Hepatocyte (in vitro differentiated cells): ENCODE data around the gene SEC63. TPM values are rescaled to one million over a fixed set of nuclear protein-coding genes. Genes with fewer than 3 reads are reported as not detected.

Source experiments
- DNase-seq: peaks from one replicate; pipeline ENCODE4 v3.0.0-alpha.2; 2016; ENCODE audit warnings: low spot score
- H2AFZ ChIP-seq: fragments of 200-600 bp; sonication (generic); 2 replicates; pipeline ENCODE4 v1.6.0; 2016; ENCODE audit warnings: antibody characterized with exemption, mild to moderate bottlenecking
- H3K27ac ChIP-seq: fragments of 200-600 bp; sonication (generic); 2 replicates; pipeline ENCODE4 v1.5.1; 2016; ENCODE audit warnings: mild to moderate bottlenecking
- H3K27me3 ChIP-seq: fragments of 200-600 bp; sonication (generic); 2 replicates; pipeline ENCODE4 v1.6.1; 2016
- H3K36me3 ChIP-seq: fragments of 200-600 bp; sonication (generic); replicated peaks from 2 replicates; pipeline ENCODE4 v1.5.1; 2016; ENCODE audit warnings: low read depth; ENCODE audit not compliant: insufficient read depth
- H3K4me1 ChIP-seq: fragments of 200-600 bp; sonication (generic); 2 replicates; pipeline ENCODE4 v1.5.1; 2016; ENCODE audit warnings: mild to moderate bottlenecking, moderate library complexity; ENCODE audit not compliant: insufficient read depth
- H3K4me2 ChIP-seq: fragments of 200-600 bp; sonication (generic); 2 replicates; pipeline ENCODE4 v1.6.0; 2016
- H3K4me3 ChIP-seq: fragments of 200-600 bp; sonication (generic); 2 replicates; pipeline ENCODE4 v1.5.1; 2016; ENCODE audit warnings: mild to moderate bottlenecking
- H3K79me2 ChIP-seq: fragments of 200-600 bp; sonication (generic); 2 replicates; pipeline ENCODE4 v1.6.0; 2017; ENCODE audit warnings: mild to moderate bottlenecking
- H3K9me2 ChIP-seq: fragments of 200-600 bp; sonication (generic); replicated peaks from 2 replicates; pipeline ENCODE4 v1.6.0; 2017; ENCODE audit warnings: mild to moderate bottlenecking; ENCODE audit not compliant: insufficient read depth
- H3K9me3 ChIP-seq: fragments of 200-600 bp; sonication (generic); 2 replicates; pipeline ENCODE4 v1.5.1; 2016; ENCODE audit warnings: low read depth, mild to moderate bottlenecking
- H4K20me1 ChIP-seq: fragments of 200-600 bp; sonication (generic); 2 replicates; pipeline ENCODE4 v1.6.0; 2016; ENCODE audit warnings: mild to moderate bottlenecking; ENCODE audit not compliant: insufficient read depth, poor library complexity, severe bottlenecking
- EZH2 ChIP-seq: fragments of 200-600 bp; sonication (generic); IDR thresholded peaks from 2 replicates; pipeline ENCODE4 v1.6.1; 2016; ENCODE audit warnings: antibody characterized with exemption, mild to moderate bottlenecking, borderline replicate concordance
- EZH2phosphoT487 ChIP-seq: fragments of 200-600 bp; sonication (generic); IDR thresholded peaks from one replicate; pipeline ENCODE4 v1.6.1; 2018; ENCODE audit warnings: antibody characterized with exemption, mild to moderate bottlenecking, low read depth, moderate library complexity; ENCODE audit not compliant: unreplicated experiment, severe bottlenecking
- WGBS: methylation state at CpG from one replicate; pipeline ENCODE4 v1.1.6; 2016; ENCODE audit warnings: low lambda C conversion rate; ENCODE audit errors: missing lambda C conversion rate; 5-methylcytosine and 5-hydroxymethylcytosine counted together
- polyA plus RNA-seq: library from polyadenylated mRNA; unstranded; fragments of >200 nt; fragmentation: Nextera tagmentation; extraction: Ambion mirVana; gene quantifications from 2 replicates; pipeline ENCODE4 v1.2.1, GENCODE V29; 2016
- total RNA-seq: library from RNA; depleted of rRNA; stranded (reverse); fragments of >200 nt; gene quantifications from 2 replicates; pipeline ENCODE4 v1.2.3, GENCODE V29; 2014
- TF ChIP-seq, protein P1 (sequence below): fragments of 200-600 bp; sonication (generic); IDR thresholded peaks from 2 replicates; pipeline ENCODE4 v1.5.1; 2016; ENCODE audit warnings: antibody characterized with exemption, mild to moderate bottlenecking; ENCODE audit not compliant: poor library complexity

Gene SEC63
- total and polyA plus RNA-seq, 2 experiments from 2014 or later = 36.6 to 131 TPM

DNA sequence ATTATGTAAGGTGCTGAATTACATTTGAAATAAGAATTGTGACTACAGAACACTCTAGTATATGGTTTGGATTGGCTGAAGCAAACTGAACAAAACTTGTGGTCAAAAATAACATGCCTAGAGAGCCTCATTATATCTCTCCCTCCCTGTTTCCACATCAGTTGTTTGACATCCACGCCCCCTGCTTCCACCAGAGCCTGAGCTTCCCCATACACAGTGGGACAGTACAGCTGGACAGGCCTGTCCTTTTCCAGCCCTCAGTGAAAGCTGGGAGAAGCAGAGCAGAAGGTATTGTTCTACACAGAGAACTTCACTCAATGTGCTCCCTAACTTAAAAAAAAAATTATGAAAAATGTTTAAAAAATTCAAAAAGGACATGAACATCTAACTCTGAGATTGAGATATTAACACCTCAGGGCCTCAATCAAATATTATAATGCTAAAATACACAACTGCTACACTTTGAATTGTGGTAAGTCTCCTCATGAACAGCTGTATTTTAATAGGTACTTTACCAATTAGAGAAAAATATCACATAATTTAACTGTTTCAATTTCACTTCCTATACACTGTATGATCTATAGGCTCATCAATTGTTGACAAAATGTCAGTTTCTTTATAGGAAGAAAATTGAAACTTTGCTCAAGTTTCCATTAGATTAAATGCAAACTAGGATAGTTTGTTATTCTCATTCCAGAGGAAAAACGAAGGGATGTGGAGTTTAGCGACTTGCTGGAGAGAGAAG, 89.0 kb downstream of the SEC63 start:
- H3K9me2 ChIP-seq = no peaks in the 10 kb centered on the region
- H4K20me1 ChIP-seq = no peaks in the 10 kb centered on the region

DNA sequence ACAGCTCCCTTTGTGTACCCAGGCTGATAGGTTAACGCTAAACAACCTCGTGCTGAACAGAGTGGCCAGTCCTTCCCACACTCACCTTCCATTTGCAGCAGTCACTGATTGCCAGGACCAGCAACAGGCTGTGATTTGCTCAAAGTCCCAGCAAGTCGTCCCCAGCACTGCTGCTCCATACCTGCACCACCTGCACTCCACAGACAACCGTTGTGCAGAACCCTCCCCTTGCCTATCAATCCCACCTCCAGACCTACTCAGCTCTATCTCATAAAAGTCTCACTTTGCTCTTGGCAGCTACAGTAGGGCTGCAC, 90.7 kb downstream of the SEC63 start:
- Histone ChIP-seq H3K9me2 (no peaks in the 10 kb centered on the region), H2AFZ (no peak overlapping the region), H3K36me3 (no peaks in the 10 kb centered on the region), H3K4me1 (no peaks in the 10 kb centered on the region), H3K4me2 (no peak overlapping the region), H3K4me3 (no peak overlapping the region), H4K20me1 (no peaks in the 10 kb centered on the region), H3K79me2 (no peaks in the 10 kb centered on the region), H3K27ac (no peak overlapping the region), H3K9me3 (no peaks in the 10 kb centered on the region), H3K27me3 (no peaks in the 10 kb centered on the region)
- 27% methylated on average over 4 of the region's 4 CpGs for WGBS
- DNase-seq = no peak
- TF ChIP-seq, protein P1, sequence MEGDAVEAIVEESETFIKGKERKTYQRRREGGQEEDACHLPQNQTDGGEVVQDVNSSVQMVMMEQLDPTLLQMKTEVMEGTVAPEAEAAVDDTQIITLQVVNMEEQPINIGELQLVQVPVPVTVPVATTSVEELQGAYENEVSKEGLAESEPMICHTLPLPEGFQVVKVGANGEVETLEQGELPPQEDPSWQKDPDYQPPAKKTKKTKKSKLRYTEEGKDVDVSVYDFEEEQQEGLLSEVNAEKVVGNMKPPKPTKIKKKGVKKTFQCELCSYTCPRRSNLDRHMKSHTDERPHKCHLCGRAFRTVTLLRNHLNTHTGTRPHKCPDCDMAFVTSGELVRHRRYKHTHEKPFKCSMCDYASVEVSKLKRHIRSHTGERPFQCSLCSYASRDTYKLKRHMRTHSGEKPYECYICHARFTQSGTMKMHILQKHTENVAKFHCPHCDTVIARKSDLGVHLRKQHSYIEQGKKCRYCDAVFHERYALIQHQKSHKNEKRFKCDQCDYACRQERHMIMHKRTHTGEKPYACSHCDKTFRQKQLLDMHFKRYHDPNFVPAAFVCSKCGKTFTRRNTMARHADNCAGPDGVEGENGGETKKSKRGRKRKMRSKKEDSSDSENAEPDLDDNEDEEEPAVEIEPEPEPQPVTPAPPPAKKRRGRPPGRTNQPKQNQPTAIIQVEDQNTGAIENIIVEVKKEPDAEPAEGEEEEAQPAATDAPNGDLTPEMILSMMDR = no peak
- no peak for TF ChIP-seq EZH2
- TF ChIP-seq EZH2phosphoT487 = no peak

More for the DNA sequence above, 89.0 kb downstream of the SEC63 start:
- Histone ChIP-seq H2AFZ (no peak overlapping the region), H3K4me1 (no peaks in the 10 kb centered on the region), H3K9me3 (no peaks in the 10 kb centered on the region), H3K4me3 (no peak overlapping the region), H3K4me2 (no peak overlapping the region), H3K27me3 (no peaks in the 10 kb centered on the region), H3K36me3 (no peaks in the 10 kb centered on the region), H3K79me2 (no peaks in the 10 kb centered on the region), H3K27ac (no peak overlapping the region)
- TF ChIP-seq EZH2phosphoT487 (no peak), EZH2 (no peak)
- TF ChIP-seq, protein P1 = no peak
- 58% methylated on average over 3 of the region's 3 CpGs for WGBS
- DNase-seq = no peak

DNA sequence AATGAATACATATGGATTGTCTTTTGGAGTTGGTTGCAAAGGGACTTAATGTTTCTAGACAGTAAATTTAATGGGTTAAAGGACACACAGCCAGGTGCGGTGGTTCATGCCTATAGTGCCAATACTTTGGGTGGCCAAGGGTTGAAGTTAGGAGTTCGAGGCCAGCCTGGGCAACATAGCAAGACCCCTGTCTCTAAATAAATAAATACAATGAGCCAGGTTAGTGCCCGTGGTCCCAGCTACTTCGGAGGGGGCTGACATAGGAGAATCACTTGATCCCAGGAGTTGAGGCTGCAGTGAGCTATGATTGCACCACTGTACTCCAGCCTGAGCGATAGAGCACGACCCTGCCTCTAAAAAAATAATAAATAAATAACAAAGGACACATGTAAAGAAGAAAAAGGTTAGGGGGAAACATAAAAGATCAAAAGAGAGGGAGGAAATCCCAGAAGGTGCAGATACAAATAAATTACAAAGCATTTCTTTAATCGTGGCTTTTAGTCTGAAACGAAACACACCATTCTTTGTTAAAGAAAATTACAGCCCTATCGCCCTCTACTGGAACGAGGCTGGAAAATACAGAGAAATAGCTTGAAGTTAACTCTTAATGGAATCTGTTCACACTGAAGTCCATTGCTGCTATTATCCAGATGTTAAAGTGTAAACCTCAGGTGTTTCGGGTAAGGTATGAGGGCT, 91.3 kb downstream of the SEC63 start:
- Histone ChIP-seq H2AFZ (no peak overlapping the region), H3K27ac (no peak overlapping the region), H3K79me2 (no peaks in the 10 kb centered on the region), H3K4me2 (no peak overlapping the region), H3K27me3 (no peaks in the 10 kb centered on the region), H3K9me3 (no peaks in the 10 kb centered on the region), H3K4me1 (no peaks in the 10 kb centered on the region), H4K20me1 (no peaks in the 10 kb centered on the region), H3K9me2 (no peaks in the 10 kb centered on the region), H3K4me3 (no peak overlapping the region), H3K36me3 (no peaks in the 10 kb centered on the region)
- WGBS = 54% methylated on average over 11 of the region's 11 CpGs
- TF ChIP-seq, protein P1 = peak; percentile 57
- TF ChIP-seq EZH2 = no peak
- DNase-seq = peak; percentile 54
